Liver (tissue), 3 donors: ENCODE data around the gene SLC22A3.

Experiments
- JUND ChIP-seq, 2 donors: IDR thresholded peaks; 2 replicates each; pipeline ENCODE4 v1.6.1; 2016; ENCODE audit warnings: antibody characterized with exemption in 2 of 2
- TF ChIP-seq, protein P1 (sequence below): fragments of 150-350 bp; IDR thresholded peaks from 2 replicates; pipeline ENCODE4 v1.5.1; 2017; ENCODE audit warnings: improper control_type of control experiment, low read depth, low read length; ENCODE audit not compliant: missing input control
- donor health status: healthy.
- donor health status: healthy.

DNA sequence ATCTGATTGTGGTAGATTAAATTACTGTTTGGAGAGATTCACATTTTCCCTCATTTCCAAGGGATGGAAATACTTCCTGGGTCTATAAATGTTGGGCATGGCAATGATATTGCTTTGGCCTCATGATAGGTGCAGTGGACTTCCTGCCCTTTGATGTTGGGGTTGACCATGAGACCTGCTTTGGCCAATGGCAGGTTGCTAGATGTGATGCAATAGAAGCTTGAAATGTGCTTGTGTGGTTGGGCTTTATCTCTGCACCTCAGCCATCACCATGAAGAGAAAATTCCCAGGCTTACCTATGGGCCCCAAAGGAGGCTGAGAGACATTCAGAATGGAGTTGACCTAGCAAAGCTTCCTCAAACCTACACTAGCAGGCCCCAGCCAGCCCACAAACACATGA is 69.4 kb downstream of the SLC22A3 start:
- no peak for TF ChIP-seq JUND (IDR thresholded peaks at IDR 0.05)
- TF ChIP-seq, protein P1, sequence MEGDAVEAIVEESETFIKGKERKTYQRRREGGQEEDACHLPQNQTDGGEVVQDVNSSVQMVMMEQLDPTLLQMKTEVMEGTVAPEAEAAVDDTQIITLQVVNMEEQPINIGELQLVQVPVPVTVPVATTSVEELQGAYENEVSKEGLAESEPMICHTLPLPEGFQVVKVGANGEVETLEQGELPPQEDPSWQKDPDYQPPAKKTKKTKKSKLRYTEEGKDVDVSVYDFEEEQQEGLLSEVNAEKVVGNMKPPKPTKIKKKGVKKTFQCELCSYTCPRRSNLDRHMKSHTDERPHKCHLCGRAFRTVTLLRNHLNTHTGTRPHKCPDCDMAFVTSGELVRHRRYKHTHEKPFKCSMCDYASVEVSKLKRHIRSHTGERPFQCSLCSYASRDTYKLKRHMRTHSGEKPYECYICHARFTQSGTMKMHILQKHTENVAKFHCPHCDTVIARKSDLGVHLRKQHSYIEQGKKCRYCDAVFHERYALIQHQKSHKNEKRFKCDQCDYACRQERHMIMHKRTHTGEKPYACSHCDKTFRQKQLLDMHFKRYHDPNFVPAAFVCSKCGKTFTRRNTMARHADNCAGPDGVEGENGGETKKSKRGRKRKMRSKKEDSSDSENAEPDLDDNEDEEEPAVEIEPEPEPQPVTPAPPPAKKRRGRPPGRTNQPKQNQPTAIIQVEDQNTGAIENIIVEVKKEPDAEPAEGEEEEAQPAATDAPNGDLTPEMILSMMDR, result no peak
